HCT116 (cell line): ENCODE measurements around the gene GDPD2. TPM values are rescaled to one million over a fixed set of nuclear protein-coding genes. Genes with fewer than 3 reads are reported as not detected.

Experiments used
- ATAC-seq: fragments of 200-7000 bp; cut with Tn5 transposase; 2 replicates; pipeline ENCODE4 v1.9.1; 2020; ENCODE audit warnings: mild to moderate bottlenecking, moderate library complexity
- BruUV-seq: library from RNA; stranded (reverse); fragments of 400-500 nt; replicated peaks from 2 replicates; lab custom pipeline; 2021; lab: Mats Ljungman, UMichigan
- CTCF ChIA-PET: fragments of 300-600 bp; sonication (Branson Sonifier 250); formaldehyde crosslinking; loops from one replicate; lab custom pipeline; 2021; ENCODE audit warnings: antibody characterized with exemption; lab: Charles Lee
- POLR2A ChIA-PET: fragments of 300-600, 350-600 bp; sonication (Branson Sonifier 250); formaldehyde crosslinking; loops from one replicate; lab custom pipeline; 2021; ENCODE audit warnings: antibody characterized with exemption; lab: Charles Lee
- RAD21 ChIA-PET, 2 experiments: fragments of 300-600 bp; sonication (Branson Sonifier 250); formaldehyde crosslinking; loops; one replicate each; lab custom pipeline; 2023; ENCODE audit warnings: low total read pairs in 2 of 2; ENCODE audit not compliant: uncharacterized antibody in 2 of 2, unreplicated experiment in 2 of 2, low non-redundant PET in 1 of 2; lab: Charles Lee
- DNase-seq: peaks from one replicate; pipeline ENCODE4 v3.0.0-alpha.2; 2010; ENCODE audit warnings: low read depth, low spot score
- H2AFZ ChIP-seq: fragments of 200-600 bp; shearing (Covaris generic), sonication (generic); 2 replicates; pipeline ENCODE4 v1.6.1; 2017; ENCODE audit warnings: low read depth, mixed run types, mixed read lengths, antibody characterized with exemption, low read length; ENCODE audit not compliant: poor library complexity, severe bottlenecking
- H3K27ac ChIP-seq: 2 replicates; pipeline ENCODE4 v1.5.1; 2012; ENCODE audit warnings: low read depth, low read length
- H3K27me3 ChIP-seq: fragments of 200-600 bp; sonication (generic); 2 replicates; pipeline ENCODE4 v1.6.1; 2016; ENCODE audit warnings: mixed run types, low read length, mixed read lengths; ENCODE audit not compliant: insufficient read depth
- H3K36me3 ChIP-seq, 2 experiments: fragments of 200-500 bp in 1 of 2; fragments of 200-600 bp in 1 of 2; sonication (Bioruptor generic) in 1 of 2; sonication (generic) in 1 of 2; 2 replicates each; pipeline versions ENCODE4 v1.5.1 to v1.6.1; 2014 to 2016; ENCODE audit warnings: low read length in 2 of 2, inconsistent platforms in 1 of 2, mixed read lengths in 1 of 2, mixed run types in 1 of 2; ENCODE audit not compliant: insufficient read depth in 2 of 2, control insufficient read depth in 1 of 2
- H3K4me1 ChIP-seq, 2 experiments: fragments of 200-600 bp in 1 of 2; sonication (generic) in 1 of 2; 2 replicates each; pipeline versions ENCODE4 v1.5.1 to v1.6.1; 2012 to 2017; ENCODE audit warnings: low read length in 2 of 2, inconsistent platforms in 1 of 2, mild to moderate bottlenecking in 1 of 2, mixed read lengths in 1 of 2, mixed run types in 1 of 2, moderate library complexity in 1 of 2; ENCODE audit not compliant: insufficient read depth in 2 of 2, control insufficient read depth in 1 of 2
- H3K4me2 ChIP-seq: fragments of 200-600 bp; sonication (generic); 2 replicates; pipeline ENCODE4 v1.6.1; 2017; ENCODE audit warnings: mixed run types, low read length, mixed read lengths
- H3K4me3 ChIP-seq, 2 experiments: fragments of 200-600 bp in 1 of 2; sonication (generic) in 1 of 2; replicated peaks in 1 of 2; 2 replicates each; pipeline ENCODE4 v1.5.1; 2011 to 2016; ENCODE audit warnings: low read length in 2 of 2, control low read depth in 1 of 2, low read depth in 1 of 2, mild to moderate bottlenecking in 1 of 2, mixed read lengths in 1 of 2, mixed run types in 1 of 2
- H3K79me2 ChIP-seq: fragments of 200-600 bp; sonication (generic); 2 replicates; pipeline ENCODE4 v1.6.1; 2017; ENCODE audit warnings: mild to moderate bottlenecking, mixed run types, low read length, moderate library complexity, mixed read lengths; ENCODE audit not compliant: insufficient read depth
- H3K9ac ChIP-seq: fragments of 200-600 bp; sonication (generic); 2 replicates; pipeline ENCODE4 v1.6.1; 2016; ENCODE audit warnings: low read length, mixed read lengths
- H3K9me2 ChIP-seq: fragments of 200-600 bp; sonication (generic), shearing (Covaris generic); 2 replicates; pipeline ENCODE4 v1.6.1; 2017; ENCODE audit warnings: mixed run types, mild to moderate bottlenecking, moderate library complexity; ENCODE audit not compliant: insufficient read depth
- H3K9me3 ChIP-seq, 2 experiments: fragments of 200-500 bp in 1 of 2; fragments of 200-600 bp in 1 of 2; sonication (Bioruptor generic) in 1 of 2; sonication (generic) in 1 of 2; 2 replicates each; pipeline ENCODE4 v1.6.1; 2014 to 2017; ENCODE audit warnings: low read length in 2 of 2, mixed read lengths in 2 of 2, inconsistent platforms in 1 of 2, low read depth in 1 of 2, mild to moderate bottlenecking in 1 of 2, mixed run types in 1 of 2, moderate library complexity in 1 of 2; ENCODE audit not compliant: control insufficient read depth in 1 of 2, insufficient read depth in 1 of 2
- H4K20me1 ChIP-seq: fragments of 200-600 bp; sonication (generic), shearing (Covaris generic); 2 replicates; pipeline ENCODE4 v1.6.1; 2017; ENCODE audit warnings: mixed run types, mild to moderate bottlenecking, moderate library complexity; ENCODE audit not compliant: insufficient read depth
- ATF3 ChIP-seq: IDR thresholded peaks from 2 replicates; pipeline ENCODE4 v1.6.1; 2012
- CBX3 ChIP-seq: IDR thresholded peaks from 2 replicates; pipeline ENCODE4 v1.6.1; 2012; ENCODE audit warnings: low read depth
- CEBPB ChIP-seq: IDR thresholded peaks from 2 replicates; pipeline ENCODE4 v1.6.1; 2012; ENCODE audit warnings: low read depth
- CTCF ChIP-seq, 3 experiments: fragments of 200-600 bp in 1 of 3; sonication (generic) in 1 of 3; IDR thresholded peaks in 2 of 3; conservative IDR thresholded peaks in 1 of 3; 2 replicates each; pipeline ENCODE4 v1.5.1; 2012 to 2017; ENCODE audit warnings: low read depth in 2 of 3, low read length in 2 of 3, antibody characterized with exemption in 1 of 3, borderline replicate concordance in 1 of 3, control low read depth in 1 of 3, mild to moderate bottlenecking in 1 of 3, mixed read lengths in 1 of 3, mixed run types in 1 of 3, moderate library complexity in 1 of 3; ENCODE audit not compliant: insufficient read depth in 1 of 3
- ELF1 ChIP-seq: IDR thresholded peaks from 2 replicates; pipeline ENCODE4 v1.6.1; 2012; ENCODE audit warnings: low read depth, borderline replicate concordance
- EZH2 ChIP-seq: fragments of 200-600 bp; sonication (generic); IDR thresholded peaks from 2 replicates; pipeline ENCODE4 v1.6.1; 2017; ENCODE audit warnings: antibody characterized with exemption, mixed run types
- JUND ChIP-seq: IDR thresholded peaks from 2 replicates; pipeline ENCODE4 v1.6.1; 2012
- MAX ChIP-seq: IDR thresholded peaks from 2 replicates; pipeline ENCODE4 v1.6.1; 2012
- POLR2A ChIP-seq: IDR thresholded peaks from 2 replicates; pipeline ENCODE4 v1.7.0; 2011; ENCODE audit warnings: borderline replicate concordance; ENCODE audit not compliant: insufficient read depth, insufficient read length; ENCODE audit errors: extremely low read depth
- POLR2AphosphoS5 ChIP-seq: IDR thresholded peaks from 2 replicates; pipeline ENCODE4 v1.6.1; 2011; ENCODE audit warnings: mild to moderate bottlenecking, low read depth, low read length, moderate library complexity
- RAD21 ChIP-seq: IDR thresholded peaks from 2 replicates; pipeline ENCODE4 v1.6.1; 2012; ENCODE audit warnings: low read depth, mild to moderate bottlenecking
- REST ChIP-seq: IDR thresholded peaks from 2 replicates; pipeline ENCODE4 v1.6.1; 2012; ENCODE audit warnings: low read depth
- SIN3A ChIP-seq: IDR thresholded peaks from 2 replicates; pipeline ENCODE4 v1.6.1; 2012; ENCODE audit warnings: low read depth
- SP1 ChIP-seq: IDR thresholded peaks from 2 replicates; pipeline ENCODE4 v1.6.1; 2012; ENCODE audit warnings: low read depth
- SRF ChIP-seq: IDR thresholded peaks from 2 replicates; pipeline ENCODE4 v1.6.1; 2012; ENCODE audit warnings: low read depth
- TCF7L2 ChIP-seq: IDR thresholded peaks from 2 replicates; pipeline ENCODE4 v1.7.0; 2011; ENCODE audit warnings: borderline replicate concordance, inconsistent platforms; ENCODE audit not compliant: insufficient read depth, insufficient read length; ENCODE audit errors: extremely low read depth
- YY1 ChIP-seq: IDR thresholded peaks from 2 replicates; pipeline ENCODE4 v1.6.1; 2011; ENCODE audit warnings: low read length, low read depth, moderate library complexity, mild to moderate bottlenecking; ENCODE audit not compliant: insufficient replicate concordance; ENCODE audit errors: extremely low read depth
- ZFX ChIP-seq: fragments of 450-650 bp; IDR thresholded peaks from 2 replicates; pipeline ENCODE4 v1.6.1; 2017
- ZNF274 ChIP-seq: fragments of 200-500 bp; sonication (Bioruptor generic); IDR thresholded peaks from 2 replicates; pipeline ENCODE4 v1.6.1; 2014; ENCODE audit warnings: mild to moderate bottlenecking, low read depth, low read length, inconsistent platforms
- intact Hi-C: fragments of 100-400 bp; cut with micrococcal nuclease; formaldehyde crosslinking; loops from 2 replicates; pipeline ENCODE4 v1.10.0; 2022
- total RNA-seq: library from RNA; stranded (reverse); gene quantifications from one replicate; pipeline ENCODE4 v1.2.1, GENCODE V29; 2021; ENCODE audit not compliant: unreplicated experiment

Gene GDPD2
- total RNA-seq, 1 experiment from 2014 or later: not detected

- TF ChIP-seq REST: no peak
- no peak for TF ChIP-seq ATF3
- TF ChIP-seq RAD21: no peak
- TF ChIP-seq POLR2AphosphoS5: no peak
These were observed 15.0 kb downstream of the GDPD2 start (continued) for GRCh38 chrX:70437921-70438665.

- Histone ChIP-seq H3K9me3 (no peaks in the 10 kb centered on the region), H3K27me3 (no peaks in the 10 kb centered on the region), H3K36me3 (no peaks in the 10 kb centered on the region), H3K27ac (no peak overlapping the region), H3K79me2 (no peaks in the 10 kb centered on the region), H3K4me1 (peaks cover 0 to 25% of the 10 kb centered on the region in 2 experiments; a peak in 2 of 4 replicates), H3K9me2 (no peaks in the 10 kb centered on the region), H4K20me1 (no peaks in the 10 kb centered on the region), H2AFZ (no peak overlapping the region), H3K9ac (no peak overlapping the region), H3K4me3 (no peak overlapping the region), H3K4me2 (peak overlapping the region; percentile 7; the same call in 1 of the 2 replicates)
- intact Hi-C loops: no loop called here
- ChIA-PET POLR2A (no interaction called here), RAD21 (no interaction called here), CTCF (no interaction called here)
- DNase-seq: no peak
- ATAC-seq: no peak
- no TSS peak for BruUV-seq
- no peak for TF ChIP-seq TCF7L2
- TF ChIP-seq YY1: no peak
- TF ChIP-seq EZH2: no peak
- no peak for TF ChIP-seq MAX
- no peak for TF ChIP-seq JUND
- TF ChIP-seq ZFX: no peak
- TF ChIP-seq POLR2A: no peak
- TF ChIP-seq ATF3: no peak
- no peak for TF ChIP-seq SP1
- TF ChIP-seq CEBPB: no peak
- no peak for TF ChIP-seq RAD21
- TF ChIP-seq SRF: no peak
- TF ChIP-seq CTCF (IDR thresholded peaks at IDR 0.05 in 2 of 3, conservative IDR thresholded peaks at IDR 0.05 in 1 of 3; ENCODE audit: borderline replicate concordance in 1 of 3, insufficient read depth in 1 of 3, low read depth in 2 of 3, low read length in 2 of 3): no peak
- TF ChIP-seq ZNF274: no peak
- no peak for TF ChIP-seq SIN3A
- no peak for TF ChIP-seq ELF1
- TF ChIP-seq CBX3: no peak
These were observed 15.9 kb downstream of the GDPD2 start for GRCh38 chrX:70439016-70439415.
